ENCODE measurements around the gene RABL6.
"Not testable (repeated sequence)": the region's sequence is repeated elsewhere in the genome, so short reads cannot be mapped to it uniquely, and the experiment has no call there.

The RABL6 gene

DNA sequence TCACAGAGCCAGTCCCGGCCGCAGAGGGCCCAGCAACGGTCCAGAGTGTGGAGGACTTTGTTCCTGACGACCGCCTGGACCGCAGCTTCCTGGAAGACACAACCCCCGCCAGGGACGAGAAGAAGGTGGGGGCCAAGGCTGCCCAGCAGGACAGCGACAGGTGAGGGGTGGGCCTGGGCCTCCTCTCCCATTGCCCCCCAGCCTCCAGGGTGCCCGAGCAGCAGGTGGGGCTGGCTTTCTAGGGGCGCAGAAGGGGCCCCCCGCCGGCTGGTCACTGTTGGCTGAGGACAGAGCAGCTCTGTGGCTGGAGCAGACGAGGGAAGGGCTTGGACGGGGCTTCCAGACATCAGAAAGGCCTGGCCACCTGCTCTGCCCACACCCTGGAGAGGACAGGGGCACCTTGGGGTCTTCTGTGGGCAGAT is 30.1 kb downstream of the RABL6 start:
- not testable (repeated sequence) for DNase-seq

DNA sequence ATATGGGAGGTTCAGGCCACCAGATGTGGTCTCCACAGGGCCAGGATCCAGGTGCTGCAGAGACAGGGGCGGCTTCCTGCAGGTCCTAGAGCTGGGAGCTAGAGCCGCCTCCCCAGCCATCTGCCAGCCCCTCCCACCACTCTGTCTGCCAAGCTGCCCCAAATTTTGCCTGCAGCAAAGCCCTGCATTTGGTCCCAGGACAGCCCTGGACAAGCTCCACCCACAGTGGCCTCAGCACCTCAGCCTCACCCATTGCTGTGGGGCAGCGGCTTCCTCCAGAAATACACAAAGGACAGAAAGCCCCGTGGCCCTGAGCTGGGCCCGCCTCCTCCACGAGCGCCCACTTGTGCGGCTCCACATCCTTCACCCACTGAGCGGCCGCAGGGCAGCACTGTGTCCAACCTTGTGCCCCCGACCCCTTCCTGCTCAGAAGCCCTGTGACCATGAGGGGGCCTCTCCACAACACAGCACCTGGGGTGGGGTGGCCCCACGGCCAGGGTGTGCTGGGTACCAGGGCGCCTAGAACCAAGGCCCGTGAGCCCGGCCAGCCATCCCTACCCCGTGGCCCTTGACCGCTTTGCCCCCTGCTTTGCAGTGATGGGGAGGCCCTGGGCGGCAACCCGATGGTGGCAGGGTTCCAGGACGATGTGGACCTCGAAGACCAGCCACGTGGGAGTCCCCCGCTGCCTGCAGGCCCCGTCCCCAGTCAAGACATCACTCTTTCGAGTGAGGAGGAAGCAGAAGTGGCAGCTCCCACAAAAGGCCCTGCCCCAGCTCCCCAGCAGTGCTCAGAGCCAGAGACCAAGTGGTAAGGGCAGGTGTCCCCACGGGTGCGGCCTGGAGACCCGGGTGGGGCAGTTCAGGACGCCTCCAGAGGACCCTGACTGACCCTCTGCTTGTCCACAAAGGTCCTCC is 30.8 kb downstream of the RABL6 start:
- DNase-seq: no peak

DNA sequence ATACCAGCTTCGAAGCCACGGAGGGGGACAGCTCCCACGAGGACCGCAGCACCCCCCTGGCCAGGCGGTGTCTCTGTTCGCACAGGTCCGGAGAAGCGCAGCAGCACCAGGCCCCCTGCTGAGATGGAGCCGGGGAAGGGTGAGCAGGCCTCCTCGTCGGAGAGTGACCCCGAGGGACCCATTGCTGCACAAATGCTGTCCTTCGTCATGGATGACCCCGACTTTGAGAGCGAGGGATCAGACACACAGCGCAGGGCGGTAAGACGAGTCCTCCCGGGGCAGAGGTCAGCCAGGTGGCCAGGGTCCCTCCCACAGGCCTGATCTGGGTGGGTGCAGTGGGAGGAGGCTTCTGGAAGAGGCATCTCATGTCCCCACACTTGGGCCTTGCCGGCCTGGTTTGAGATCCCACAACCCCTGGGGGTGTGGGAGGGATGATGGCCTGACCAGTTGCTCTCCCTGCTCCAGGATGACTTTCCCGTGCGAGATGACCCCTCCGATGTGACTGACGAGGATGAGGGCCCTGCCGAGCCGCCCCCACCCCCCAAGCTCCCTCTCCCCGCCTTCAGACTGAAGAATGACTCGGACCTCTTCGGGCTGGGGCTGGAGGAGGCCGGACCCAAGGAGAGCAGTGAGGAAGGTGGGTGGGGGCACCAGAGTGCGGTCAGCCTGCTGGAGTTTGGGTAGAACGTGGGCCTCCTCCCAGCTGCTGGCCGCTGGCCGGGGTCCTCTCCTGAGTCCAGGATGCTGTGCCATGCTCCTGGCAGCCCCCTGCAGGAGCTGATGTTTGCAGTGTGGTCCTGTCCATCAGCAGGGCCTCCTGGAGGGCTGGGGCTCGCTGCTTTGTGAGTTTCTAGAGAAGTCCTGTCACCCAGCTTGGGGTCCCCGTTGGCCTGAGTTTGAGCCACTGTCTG is 31.7 kb downstream of the RABL6 start:
- no peak for DNase-seq

DNA sequence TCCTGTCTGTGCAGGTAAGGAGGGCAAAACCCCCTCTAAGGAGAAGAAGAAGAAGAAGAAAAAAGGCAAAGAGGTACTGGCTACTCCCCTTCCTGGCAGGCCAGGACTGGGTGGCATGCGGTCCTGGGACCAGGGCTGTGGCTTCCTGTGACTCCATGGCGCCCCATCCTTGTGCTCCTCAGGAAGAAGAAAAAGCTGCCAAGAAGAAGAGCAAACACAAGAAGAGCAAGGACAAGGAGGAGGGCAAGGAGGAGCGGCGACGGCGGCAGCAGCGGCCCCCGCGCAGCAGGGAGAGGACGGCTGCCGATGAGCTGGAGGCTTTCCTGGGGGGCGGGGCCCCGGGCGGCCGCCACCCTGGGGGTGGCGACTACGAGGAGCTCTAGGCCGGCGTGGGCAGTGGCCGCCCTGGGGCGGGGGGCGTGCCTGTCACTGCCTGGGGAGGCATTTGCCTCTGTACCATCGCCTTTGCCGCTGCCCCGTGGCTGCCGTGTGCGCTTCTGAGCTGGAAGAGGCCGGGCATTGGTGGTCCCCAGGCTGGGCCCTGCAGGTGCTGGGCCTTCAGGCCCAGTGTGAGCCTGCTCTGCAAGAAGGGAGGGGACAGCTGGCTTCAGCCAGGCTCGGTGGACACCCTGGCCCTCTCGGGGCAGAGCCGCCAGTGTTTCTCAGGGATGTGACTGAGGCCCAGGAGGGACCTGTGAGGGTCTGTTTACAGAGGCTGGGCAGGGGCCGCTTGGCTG is 32.6 kb downstream of the RABL6 start:
- no peak for DNase-seq

DNA sequence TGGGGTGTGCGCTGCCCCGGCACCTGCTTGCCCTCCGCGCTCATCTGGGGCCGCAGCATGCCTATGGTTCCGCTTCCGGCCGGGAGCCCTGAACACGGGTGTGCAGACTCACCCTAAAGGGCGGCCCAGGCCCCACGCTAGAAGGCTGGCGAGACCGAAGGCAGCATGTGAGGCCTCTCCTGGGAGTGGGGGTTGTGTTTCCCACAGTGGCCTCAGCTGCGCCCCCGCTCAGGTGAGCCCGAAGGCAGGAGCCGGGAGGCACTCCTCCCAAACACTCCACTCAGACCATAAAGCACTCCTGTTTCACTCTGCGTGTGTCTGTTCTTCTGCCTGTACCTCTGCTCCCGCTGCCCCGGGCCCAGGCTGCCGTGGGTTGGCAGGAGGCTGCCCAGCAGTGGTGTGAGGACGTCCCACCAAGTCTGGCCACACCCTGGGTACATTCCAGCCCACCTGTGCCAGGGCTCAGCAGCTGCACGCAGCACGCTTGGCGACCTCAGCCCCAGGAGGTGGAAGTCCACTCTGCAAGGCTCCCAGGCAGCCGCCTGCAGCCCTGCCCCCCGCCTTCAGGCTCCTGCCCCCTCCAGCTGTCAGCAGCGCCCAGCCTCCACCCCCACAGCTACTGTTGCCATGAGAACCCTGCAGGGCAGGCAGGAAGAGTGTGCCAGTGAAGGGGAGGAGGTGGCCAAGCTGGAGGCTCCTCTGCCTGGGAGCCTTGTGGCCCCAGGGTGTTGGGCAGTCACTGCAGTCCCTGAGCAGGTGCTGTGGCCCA is 33.3 kb downstream of the RABL6 start:
- DNase-seq: no peak

DNA sequence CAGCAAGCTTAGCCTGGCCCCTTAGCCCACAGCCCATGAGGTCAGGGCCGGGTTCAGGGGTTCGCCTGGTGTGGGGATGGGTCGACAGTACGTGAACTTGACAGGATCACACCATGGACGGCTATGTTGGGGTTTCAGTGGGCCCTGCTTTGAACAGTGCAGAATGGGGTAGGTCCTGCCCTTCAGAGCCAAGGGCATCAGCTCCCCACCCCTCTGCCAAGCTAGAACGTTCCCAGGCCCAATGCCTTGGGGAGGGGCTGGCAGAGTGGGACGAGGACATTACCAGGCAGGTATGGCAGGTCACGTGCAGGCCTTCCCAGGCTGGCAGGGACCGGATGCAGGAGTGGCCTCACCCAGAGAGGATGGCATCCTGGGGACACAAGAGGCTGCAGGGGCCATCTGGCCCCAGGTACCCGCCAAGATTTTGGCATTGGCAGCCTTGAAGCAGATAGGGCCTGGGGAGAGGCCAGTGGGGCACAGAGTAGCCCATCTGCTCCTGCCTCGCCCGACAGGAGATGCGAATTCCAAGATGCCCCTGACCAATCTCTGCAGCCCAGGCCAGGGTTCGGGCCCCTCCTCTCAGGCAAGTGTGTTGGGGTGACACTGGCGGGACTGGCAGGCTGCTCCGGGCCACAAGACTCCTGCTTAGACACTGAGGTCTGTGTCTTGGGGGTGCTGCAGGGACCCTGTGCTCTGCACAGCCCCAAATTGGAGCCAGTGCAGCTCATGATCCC is 34.1 kb downstream of the RABL6 start:
- not testable (repeated sequence) for DNase-seq

DNA sequence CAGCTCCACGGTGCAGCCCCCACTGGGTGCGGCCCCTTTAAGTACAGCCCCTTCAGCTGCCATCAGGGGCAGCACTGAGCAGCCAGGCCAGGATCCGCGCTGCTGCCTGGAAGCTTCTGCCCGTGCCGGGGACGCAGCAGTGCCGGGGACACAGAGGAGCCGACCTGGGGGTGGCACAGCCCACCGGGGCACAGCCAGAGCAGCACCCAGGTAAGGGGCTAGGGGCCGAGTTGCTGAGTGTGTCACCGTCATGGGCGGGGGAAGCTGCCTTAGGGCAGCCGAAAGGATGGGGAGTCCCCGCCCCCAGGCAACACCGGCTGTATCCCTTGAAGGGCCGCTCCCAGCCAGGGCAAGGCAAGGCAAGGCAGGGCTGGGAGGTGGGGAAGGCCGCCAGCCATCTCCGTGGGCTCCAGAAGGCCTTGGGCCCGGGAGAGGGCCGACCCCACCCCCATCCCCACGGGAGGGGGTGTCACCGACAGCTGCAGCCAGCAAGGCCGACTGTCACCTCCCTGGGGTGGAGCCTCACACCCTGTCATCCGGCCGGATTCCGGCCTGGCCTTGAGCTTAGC is 34.7 kb downstream of the RABL6 start, which contains the start of gene AJM1:
AJM1 (plus strand) TSS at position 99 of the 569 bp plus-strand sequence. CDS start 1,937 bp downstream, outside the sequence.
- DNase-seq: peak; percentile 81

DNA sequence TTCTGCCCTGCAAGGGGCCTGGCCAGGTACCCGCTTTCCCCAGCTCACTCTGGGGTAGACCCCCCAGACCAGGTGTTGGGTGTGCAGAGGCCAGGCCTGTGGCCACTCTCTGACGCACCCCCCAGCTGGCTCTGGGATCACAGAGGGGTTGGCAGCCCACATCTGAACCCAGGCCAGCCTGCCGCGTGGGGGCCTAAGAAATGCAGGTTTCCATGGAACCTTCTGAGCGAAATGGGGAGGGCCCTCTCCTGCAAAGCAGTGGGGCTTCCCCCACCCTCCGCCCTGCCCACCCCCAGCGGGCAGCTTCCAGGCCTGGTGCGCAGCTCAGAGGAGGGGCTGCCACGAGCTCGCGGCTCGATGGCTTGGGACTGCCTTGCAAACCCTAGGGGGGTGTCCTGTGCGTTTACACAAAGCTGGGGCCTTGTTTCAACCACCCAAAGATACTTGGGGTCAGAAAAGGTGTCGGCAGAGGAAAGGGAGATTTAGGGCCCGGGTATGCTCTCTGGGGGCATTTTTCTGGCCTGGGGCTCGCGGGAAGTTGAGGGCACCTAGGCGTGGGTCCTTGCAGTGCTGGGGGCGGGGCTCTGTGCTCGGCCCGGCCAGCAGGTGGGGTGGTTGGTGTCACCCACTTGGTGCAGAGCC is 35.5 kb downstream of the RABL6 start:
- not testable (repeated sequence) for DNase-seq

DNA sequence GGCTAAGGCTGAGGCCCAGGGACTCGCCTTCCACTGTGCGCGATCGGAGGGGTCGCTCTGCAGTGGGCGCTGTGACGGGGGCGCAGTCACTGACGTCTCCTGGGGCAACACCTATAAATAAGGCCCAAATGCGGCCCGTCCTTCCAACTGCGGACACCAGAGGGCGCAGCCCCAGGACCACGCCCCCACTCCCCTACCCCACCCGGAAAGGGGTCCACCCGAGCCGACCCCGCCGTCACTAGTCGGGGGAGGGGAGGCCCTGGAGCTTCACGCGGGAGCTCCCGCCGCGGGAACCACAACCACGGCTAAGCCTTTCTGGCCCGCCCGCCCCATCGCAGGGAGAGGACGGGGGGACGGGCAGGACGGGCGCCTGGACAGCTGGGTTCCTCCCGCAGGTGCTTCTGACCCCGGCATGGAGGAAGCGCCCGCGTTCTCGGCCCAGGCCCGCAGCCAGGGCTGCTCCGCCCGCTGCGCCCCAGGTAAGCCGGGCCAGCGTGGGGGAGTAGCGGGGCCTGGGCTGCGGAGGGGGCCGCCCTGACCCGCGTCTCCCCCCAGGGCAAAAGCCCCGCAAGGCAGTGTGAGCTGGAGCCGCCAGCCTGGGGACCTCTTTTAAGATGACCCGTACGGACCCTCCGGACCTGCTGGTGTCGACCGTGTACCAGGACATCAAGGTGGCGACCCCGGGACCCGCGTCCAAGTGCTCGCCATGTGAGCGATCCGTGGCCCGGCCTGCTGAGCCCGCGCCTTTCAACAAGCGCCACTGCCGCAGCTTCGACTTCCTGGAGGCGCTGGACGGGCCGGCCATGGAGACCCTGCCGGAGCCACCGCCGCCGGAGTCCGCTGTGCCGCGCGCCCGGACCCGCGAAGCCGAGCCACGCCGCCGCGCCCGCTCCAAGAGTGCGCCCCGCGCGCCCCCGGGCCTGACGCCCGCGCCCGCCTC is 36.3 kb downstream of the RABL6 start:
- DNase-seq: peak; percentile 62

DNA sequence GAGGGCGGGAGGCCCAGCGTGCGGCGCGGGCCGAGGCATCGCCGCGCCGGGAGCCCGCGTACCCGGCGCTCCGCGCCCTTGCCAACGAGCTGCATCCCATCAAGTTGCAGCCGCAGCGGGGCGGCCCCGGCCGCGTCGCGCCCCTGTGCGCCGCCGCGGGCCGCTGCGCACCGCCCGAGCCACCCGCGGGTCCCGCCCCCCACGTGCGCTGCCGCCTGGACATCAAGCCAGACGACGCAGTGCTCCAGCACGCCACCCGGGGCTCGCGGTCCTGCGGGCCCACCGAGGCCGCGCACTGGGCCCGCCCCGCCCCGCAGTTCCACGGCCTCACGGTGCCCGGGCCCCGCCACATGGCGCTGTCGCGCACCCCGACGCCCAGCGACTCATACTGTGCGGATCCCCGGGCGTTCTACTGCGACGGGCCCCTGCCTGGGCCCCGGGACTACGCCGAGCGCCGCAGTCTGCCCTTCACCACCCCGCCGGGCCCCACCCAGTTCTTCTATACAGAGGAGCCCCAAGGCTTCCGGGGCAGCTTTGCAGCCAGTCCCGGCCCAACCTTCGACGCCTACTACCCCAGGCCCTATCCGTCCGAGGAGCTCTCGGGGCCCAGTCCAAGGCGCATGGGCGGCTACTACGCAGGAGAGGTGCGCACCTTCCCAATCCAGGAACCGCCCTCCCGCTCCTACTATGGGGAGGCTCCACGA is 37.2 kb downstream of the RABL6 start:
- DNase-seq: no peak

DNA sequence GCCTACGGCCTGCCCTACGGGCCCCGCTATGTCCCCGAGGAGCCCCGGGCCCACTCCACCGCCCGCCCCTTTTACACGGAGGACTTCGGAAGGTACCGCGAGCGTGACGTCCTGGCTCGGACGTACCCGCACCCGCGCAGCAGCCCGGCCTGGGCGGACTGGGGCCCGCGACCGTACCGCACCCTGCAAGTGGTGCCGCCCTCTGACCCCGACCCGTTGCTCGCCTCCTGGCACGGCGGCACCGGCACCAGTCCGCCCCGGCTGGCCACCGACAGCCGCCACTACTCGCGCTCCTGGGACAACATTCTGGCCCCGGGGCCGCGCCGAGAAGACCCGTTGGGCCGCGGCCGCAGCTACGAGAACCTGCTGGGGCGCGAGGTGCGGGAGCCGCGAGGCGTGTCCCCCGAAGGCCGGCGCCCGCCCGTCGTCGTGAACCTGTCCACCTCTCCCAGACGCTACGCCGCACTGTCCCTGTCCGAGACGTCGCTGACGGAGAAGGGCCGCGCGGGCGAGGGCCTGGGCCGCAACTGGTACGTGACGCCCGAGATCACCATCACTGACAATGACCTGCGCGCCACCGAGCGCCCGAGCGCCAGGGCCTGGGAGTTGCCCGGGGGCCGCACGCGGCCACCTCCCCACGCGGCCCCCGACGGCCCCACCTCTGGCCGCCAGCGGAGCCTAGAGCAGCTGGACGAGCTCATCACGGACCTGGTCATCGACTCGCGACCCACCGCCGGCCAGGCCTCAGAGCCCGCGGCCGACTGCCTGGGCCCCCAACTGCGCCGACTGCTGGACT is 37.9 kb downstream of the RABL6 start:
- DNase-seq: no peak

DNA sequence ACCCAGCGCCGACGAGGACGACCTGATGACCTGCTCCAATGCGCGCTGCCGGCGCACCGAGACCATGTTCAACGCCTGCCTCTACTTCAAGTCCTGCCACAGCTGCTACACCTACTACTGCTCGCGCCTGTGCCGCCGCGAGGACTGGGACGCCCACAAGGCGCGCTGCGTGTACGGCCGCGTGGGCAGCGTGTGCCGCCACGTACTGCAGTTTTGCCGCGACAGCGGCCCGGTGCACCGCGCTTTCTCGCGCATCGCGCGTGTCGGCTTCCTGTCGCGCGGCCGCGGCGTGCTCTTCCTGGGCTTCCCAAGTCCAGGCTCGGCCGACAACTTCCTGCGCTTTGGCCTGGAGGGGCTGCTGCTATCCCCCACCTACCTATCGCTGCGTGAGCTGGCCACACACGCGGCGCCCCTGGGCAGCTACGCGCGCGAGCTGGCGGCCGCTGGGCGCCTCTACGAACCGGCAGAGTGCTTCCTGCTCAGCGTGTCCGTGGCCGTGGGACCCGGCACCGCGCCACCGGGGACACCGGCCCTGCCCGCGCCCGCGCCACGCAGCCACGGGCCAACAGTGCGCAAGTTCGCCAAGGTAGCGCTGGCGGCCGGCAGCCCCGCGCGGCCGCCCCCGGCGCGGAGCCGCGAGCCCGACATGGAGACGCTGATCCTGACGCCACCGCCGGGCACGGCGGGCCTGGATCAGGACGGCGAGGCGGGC is 38.8 kb downstream of the RABL6 start:
- DNase-seq: no peak

DNA sequence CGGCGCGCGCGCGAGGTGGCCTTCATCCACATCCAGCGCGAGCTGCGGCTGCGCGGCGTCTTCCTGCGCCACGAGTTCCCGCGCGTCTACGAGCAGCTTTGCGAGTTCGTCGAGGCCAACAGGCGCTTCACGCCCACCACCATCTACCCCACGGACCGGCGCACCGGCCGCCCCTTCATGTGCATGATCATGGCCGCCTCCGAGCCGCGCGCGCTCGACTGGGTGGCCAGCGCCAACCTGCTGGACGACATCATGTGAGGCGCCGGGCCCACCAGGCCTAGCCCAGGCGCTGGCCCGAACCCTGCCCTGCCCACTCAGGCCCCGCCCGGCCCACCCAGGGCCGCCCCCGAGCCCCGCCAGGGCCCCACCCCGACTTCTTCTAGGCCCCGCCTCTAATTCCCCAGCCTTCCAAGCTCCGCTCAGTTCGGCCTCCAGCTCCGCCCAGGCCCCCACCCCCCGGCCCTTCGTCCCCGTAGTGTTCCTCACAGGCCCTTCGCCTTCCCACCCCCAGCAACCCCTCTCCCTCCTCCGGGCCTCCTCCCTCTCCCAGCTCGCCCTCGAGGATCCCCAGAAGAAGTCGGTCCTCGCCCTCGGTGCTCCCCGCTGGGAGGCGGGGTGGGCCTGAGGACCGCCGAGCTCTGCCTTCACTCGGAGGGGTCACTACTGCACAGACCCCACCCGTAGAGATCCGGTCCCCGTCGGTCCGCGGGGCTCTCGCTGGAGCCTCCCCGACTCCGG is 39.5 kb downstream of the RABL6 start:
- DNase-seq: no peak

DNA sequence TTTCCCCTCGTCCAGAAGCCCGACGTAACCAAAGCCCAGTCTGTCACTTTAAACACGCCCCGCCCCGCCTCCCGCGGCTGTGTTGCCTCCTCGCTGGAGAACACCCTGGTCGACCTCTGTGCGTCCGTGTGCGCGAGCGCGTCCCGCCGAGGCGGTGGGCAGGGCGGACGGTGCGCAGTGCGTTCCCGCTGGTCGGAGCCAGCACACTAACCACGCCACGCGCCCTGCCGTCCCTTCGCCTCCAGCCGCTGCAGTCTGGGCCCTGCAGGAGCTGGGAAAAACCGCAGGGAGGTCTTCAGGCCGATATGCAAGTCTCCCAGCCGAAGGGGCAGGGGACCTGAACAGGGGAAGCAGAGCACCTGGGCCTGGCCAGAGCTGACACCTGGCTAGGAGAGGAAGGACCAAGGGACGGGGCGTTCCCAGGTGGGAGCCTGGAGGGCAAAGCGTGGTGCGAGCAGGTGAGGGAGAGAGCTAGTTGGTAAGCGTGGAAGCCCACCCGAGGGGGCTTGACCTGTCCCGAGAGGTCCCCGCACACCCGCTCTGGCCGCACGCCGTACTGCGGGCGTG is 40.2 kb downstream of the RABL6 start:
- peak; percentile 72 for DNase-seq

DNA sequence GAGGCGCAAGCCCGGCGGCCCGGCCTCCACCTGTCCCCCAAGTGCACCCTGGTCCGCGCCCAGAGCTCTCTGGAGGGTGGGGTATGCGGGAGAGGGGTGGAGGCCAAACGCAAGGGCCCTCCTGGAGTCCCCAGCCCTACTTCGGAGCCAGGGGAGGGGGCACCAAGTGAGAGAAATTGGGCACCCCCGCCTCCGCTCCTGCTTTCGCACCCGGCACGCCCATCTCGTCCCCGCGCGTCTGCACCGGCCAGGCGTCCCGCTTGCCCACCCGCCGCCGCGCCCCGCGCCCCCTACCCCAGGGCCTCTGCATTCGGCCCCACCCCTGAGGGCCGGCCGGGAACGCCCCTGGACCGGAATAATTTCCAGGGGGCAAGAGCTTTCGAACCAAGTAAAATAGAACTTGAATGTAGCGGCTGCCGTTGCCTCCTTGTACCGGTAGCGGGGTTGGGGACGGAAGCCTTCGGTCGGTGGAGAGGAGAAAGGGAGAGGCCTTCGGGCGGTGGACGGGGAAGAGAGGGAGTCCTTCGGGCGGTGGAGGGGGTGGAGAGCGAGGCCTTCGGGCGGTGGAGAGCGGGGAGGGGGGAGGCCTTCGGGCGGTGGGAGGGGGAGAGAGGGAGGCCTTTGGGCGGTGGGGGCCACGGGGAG is 40.8 kb downstream of the RABL6 start:
- peak; percentile 41 for DNase-seq
